ENCODE measurements around the gene CLIC5. TPM values are rescaled to one million over a fixed set of nuclear protein-coding genes. Genes with fewer than 3 reads are reported as not detected.

The CLIC5 gene
- total RNA-seq, 4 donors from 2014 or later, result 78.6 to 97.0 (median 91.7) TPM

DNA sequence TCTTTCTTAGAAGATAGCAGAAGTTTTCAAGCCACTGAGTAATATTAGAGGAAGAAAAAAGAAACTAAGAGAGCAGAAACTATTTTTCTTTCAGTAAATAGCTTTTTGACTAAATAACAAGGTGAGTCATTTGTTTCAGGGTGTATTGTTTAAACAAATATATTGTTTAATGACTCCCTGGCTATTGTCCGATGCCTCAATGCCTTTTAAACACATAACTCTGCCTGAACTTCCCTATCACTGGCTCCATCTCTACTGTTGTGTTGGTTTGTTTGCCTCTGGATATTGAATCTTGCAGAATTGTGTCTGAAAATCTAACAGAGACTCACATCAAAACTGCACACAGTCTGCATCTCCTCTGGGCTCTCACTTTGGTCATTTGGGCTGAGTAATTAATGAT is 19.6 kb upstream of the CLIC5 start:
- Histone ChIP-seq H3K4me3 (no peak overlapping the region), H3K36me3 (no peaks in the 10 kb centered on the region), H3K4me1 (no peaks in the 10 kb centered on the region), H3K9me3 (no peaks in the 10 kb centered on the region), H3K27ac (peak overlapping the region in 3 of 4 donors; percentile 8 to 40 (median 20)), H3K27me3 (no peaks in the 10 kb centered on the region)
- ATAC-seq (peak in 1 of 2 donors; percentile 33), DNase-seq (no peak)
- no peak for TF ChIP-seq POLR2A (IDR thresholded peaks at IDR 0.05)
- TF ChIP-seq, protein P1, sequence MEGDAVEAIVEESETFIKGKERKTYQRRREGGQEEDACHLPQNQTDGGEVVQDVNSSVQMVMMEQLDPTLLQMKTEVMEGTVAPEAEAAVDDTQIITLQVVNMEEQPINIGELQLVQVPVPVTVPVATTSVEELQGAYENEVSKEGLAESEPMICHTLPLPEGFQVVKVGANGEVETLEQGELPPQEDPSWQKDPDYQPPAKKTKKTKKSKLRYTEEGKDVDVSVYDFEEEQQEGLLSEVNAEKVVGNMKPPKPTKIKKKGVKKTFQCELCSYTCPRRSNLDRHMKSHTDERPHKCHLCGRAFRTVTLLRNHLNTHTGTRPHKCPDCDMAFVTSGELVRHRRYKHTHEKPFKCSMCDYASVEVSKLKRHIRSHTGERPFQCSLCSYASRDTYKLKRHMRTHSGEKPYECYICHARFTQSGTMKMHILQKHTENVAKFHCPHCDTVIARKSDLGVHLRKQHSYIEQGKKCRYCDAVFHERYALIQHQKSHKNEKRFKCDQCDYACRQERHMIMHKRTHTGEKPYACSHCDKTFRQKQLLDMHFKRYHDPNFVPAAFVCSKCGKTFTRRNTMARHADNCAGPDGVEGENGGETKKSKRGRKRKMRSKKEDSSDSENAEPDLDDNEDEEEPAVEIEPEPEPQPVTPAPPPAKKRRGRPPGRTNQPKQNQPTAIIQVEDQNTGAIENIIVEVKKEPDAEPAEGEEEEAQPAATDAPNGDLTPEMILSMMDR (IDR thresholded peaks at IDR 0.05 in 4 of 5, conservative IDR thresholded peaks at IDR 0.05 in 1 of 5), result no peak
- in situ Hi-C loops (cut with MboI; ENCODE audit: low sequenced_read_pairs in 4 of 4) (no loop called here), intact Hi-C loops (cut with DNase I; ENCODE audit: low total_unique reads) (no loop called here)

DNA sequence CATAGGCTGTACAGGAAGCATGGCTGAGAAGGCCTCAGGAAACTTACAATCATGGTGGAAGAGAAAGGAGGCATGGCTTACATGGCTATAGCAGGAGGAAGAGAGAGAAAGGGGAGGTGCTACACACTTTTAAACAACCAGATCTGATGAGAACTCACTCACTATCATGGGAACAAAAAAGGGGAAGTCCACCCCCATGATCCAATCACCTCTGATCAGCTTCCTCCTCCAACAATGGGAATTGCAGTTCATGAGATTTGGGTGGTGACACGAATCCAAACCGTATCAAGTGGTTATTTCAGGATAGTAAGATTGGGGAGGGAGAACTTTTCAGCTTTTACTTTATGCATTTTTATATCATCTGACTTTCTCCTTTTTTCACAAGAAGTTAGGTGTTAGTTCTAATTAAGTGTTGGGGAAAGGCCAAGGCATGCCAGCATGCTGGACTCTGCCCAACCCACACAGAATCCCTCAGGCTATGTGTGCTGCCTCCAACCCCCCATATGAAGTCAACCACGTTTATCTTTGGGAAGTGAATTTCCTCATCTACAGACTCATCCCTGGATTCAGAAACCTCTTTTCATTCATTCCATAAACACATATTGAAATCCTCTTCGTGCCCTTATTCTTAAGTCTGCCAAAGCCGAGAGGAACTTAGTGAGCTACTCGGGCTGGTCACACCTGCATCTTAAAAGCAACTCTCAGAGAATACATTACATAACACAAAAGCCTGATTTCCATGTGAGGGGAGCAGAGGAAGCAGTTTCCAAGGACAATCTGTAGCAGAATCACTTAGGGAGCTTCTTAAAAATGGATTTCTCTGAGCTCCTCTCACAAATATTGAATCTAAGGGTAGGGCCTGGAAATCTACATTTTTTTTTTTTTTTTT is 16.7 kb upstream of the CLIC5 start:
- Histone ChIP-seq H3K4me1 (no peaks in the 10 kb centered on the region), H3K27me3 (no peaks in the 10 kb centered on the region), H3K9me3 (no peaks in the 10 kb centered on the region), H3K36me3 (no peaks in the 10 kb centered on the region), H3K4me3 (no peak overlapping the region), H3K27ac (no peak overlapping the region)
- no peak for TF ChIP-seq POLR2A (IDR thresholded peaks at IDR 0.05)
- TF ChIP-seq, protein P1 (IDR thresholded peaks at IDR 0.05 in 4 of 5, conservative IDR thresholded peaks at IDR 0.05 in 1 of 5), result no peak
- DNase-seq (no peak), ATAC-seq (no peak)
- in situ Hi-C loops (cut with MboI; ENCODE audit: low sequenced_read_pairs in 4 of 4), result no loop called here
- intact Hi-C loops (cut with DNase I; ENCODE audit: low total_unique reads), result no loop called here

DNA sequence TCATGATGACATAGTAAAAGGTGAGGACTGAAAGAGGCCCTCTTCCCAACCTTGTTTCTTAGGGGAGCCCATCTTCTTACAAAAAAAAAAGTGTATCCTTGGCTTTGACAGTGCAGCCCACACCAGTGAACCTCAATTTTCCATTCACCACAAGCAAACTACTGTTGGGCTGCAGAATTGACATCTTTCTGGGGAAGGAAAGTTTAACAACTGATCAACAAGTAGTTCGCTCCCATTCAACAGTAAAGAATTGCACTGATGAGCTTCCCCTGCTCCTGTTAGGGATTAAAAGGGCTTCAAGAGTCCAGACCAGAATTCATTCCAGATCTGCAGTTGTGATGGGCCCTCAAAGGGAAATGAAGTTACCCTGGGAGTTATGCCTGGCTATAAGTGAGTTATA is 13.9 kb upstream of the CLIC5 start:
- intact Hi-C loops (cut with DNase I; ENCODE audit: low total_unique reads) (no loop called here), in situ Hi-C loops (cut with MboI; ENCODE audit: low sequenced_read_pairs in 4 of 4) (no loop called here)
- TF ChIP-seq POLR2A (IDR thresholded peaks at IDR 0.05), result no peak
- TF ChIP-seq, protein P1 (IDR thresholded peaks at IDR 0.05 in 4 of 5, conservative IDR thresholded peaks at IDR 0.05 in 1 of 5), result no peak
- Histone ChIP-seq H3K27ac (no peak overlapping the region), H3K9me3 (no peaks in the 10 kb centered on the region), H3K27me3 (no peaks in the 10 kb centered on the region), H3K4me3 (no peak overlapping the region), H3K36me3 (no peaks in the 10 kb centered on the region), H3K4me1 (peaks cover 0 to under 1% of the 10 kb centered on the region in 2 donors)
- no peak for DNase-seq
- ATAC-seq, result no peak

DNA sequence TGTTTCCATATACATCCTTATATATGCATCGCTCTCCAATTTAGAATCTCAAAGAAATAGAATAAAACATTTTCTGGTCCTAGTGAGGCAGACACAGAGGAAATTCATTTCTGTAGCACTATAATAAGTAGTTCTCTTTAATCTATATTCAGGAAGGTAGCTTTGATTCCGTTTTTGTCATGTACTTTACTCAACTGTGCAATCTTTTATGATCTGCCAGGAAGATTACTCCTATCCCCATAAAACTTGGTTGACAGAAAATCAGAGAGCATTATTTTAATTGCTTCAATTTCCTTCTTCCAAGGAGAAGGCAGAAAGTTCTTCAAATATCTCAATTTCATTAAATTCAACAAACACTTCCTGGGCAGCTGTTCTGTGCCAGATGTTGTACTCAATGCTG is 10.6 kb upstream of the CLIC5 start:
- intact Hi-C loops (cut with DNase I; ENCODE audit: low total_unique reads) (no loop called here), in situ Hi-C loops (cut with MboI; ENCODE audit: low sequenced_read_pairs in 4 of 4) (no loop called here)
- H3K27ac ChIP-seq, result no peak overlapping the region
- no peaks in the 10 kb centered on the region for H3K36me3 ChIP-seq
- H3K4me3 ChIP-seq, result no peak overlapping the region
- TF ChIP-seq, protein P1 (IDR thresholded peaks at IDR 0.05 in 4 of 5, conservative IDR thresholded peaks at IDR 0.05 in 1 of 5), result no peak
- DNase-seq, result no peak
- H3K4me1 ChIP-seq, result peaks cover 10 to 17% of the 10 kb centered on the region in 2 donors
- no peaks in the 10 kb centered on the region for H3K9me3 ChIP-seq
- ATAC-seq, result no peak
- H3K27me3 ChIP-seq, result no peaks in the 10 kb centered on the region
